SU-DHL-6 (cell line): Measurements from ENCODE around the gene KLHL10.
"Not testable (repeated sequence)": the region's sequence is repeated elsewhere in the genome, so short reads cannot be mapped to it uniquely, and the experiment has no call there.

Experiments used
- H2AFZ ChIP-seq: fragments of 200-600 bp; sonication (generic); 2 replicates; pipeline ENCODE4 v1.6.1; 2014; ENCODE audit warnings: low read depth, mild to moderate bottlenecking, moderate library complexity, mixed read lengths, antibody characterized with exemption, low read length; ENCODE audit not compliant: severe bottlenecking
- H3F3A ChIP-seq: fragments of 200-600 bp; shearing (Covaris generic); 2 replicates; pipeline ENCODE4 v1.6.0; 2016; ENCODE audit warnings: antibody characterized with exemption, mild to moderate bottlenecking; ENCODE audit not compliant: insufficient read depth
- H3K27ac ChIP-seq: fragments of 200-600 bp; sonication (generic); 2 replicates; pipeline ENCODE4 v1.5.1; 2016; ENCODE audit warnings: low read depth, mild to moderate bottlenecking, low read length, moderate library complexity, mixed read lengths
- H3K27me3 ChIP-seq: fragments of 200-600 bp; sonication (generic), shearing (Covaris generic); 2 replicates; pipeline ENCODE4 v1.6.0; 2014; ENCODE audit warnings: mild to moderate bottlenecking, low read length
- H3K36me3 ChIP-seq: fragments of 200-600 bp; sonication (generic); 2 replicates; pipeline ENCODE4 v1.6.1; 2014; ENCODE audit warnings: mild to moderate bottlenecking, low read length, mixed read lengths
- H3K4me2 ChIP-seq: fragments of 300-600, 200-600 bp; shearing (Covaris generic), sonication (generic); 2 replicates; pipeline ENCODE4 v1.6.0; 2014; ENCODE audit warnings: low read length, low read depth, mild to moderate bottlenecking; ENCODE audit not compliant: poor library complexity, severe bottlenecking
- H3K4me3 ChIP-seq: fragments of 200-600 bp; sonication (generic); 2 replicates; pipeline ENCODE4 v1.5.1; 2014; ENCODE audit warnings: antibody characterized with exemption, low read length, mild to moderate bottlenecking, mixed read lengths; ENCODE audit not compliant: insufficient read depth, poor library complexity, severe bottlenecking
- H3K79me2 ChIP-seq: fragments of 200-600 bp; sonication (generic); 2 replicates; pipeline ENCODE4 v1.6.1; 2014; ENCODE audit warnings: mild to moderate bottlenecking, low read length, moderate library complexity; ENCODE audit not compliant: insufficient read depth
- H3K9ac ChIP-seq: fragments of 200-600 bp; sonication (generic); 2 replicates; pipeline ENCODE4 v1.7.0; 2014; ENCODE audit warnings: mild to moderate bottlenecking, low read length
- H3K9me2 ChIP-seq: fragments of 200-600 bp; sonication (generic); replicated peaks from 2 replicates; pipeline ENCODE4 v1.6.1; 2014; ENCODE audit warnings: low read length; ENCODE audit not compliant: insufficient read depth
- H3K9me3 ChIP-seq: fragments of 200-600 bp; sonication (generic); 2 replicates; pipeline ENCODE4 v1.6.1; 2014; ENCODE audit warnings: low read length, mixed read lengths; ENCODE audit not compliant: insufficient read depth
- H4K20me1 ChIP-seq: fragments of 200-600 bp; sonication (generic); 2 replicates; pipeline ENCODE4 v1.6.1; 2014; ENCODE audit warnings: low read depth, mild to moderate bottlenecking, antibody characterized with exemption, low read length, moderate library complexity, mixed read lengths
- CTCF ChIP-seq: fragments of 200-600 bp; sonication (generic); IDR thresholded peaks from one replicate; pipeline ENCODE4 v1.5.1; 2017; ENCODE audit warnings: antibody characterized with exemption, mild to moderate bottlenecking, low read length, moderate library complexity; ENCODE audit not compliant: insufficient read depth, poor library complexity, severe bottlenecking
- EZH2phosphoT487 ChIP-seq: fragments of 200-600 bp; sonication (generic), shearing (Covaris generic); conservative IDR thresholded peaks from 2 replicates; pipeline ENCODE4 v1.6.1; 2018; ENCODE audit warnings: mild to moderate bottlenecking, antibody characterized with exemption, low read length, moderate library complexity, mixed read lengths

The KLHL10 gene

GRCh38 chr17:41848788-41849187, 11.2 kb downstream of the KLHL10 start:
- no peaks in the 10 kb centered on the region for H3K9me2 ChIP-seq
- H3K4me2 ChIP-seq: peak overlapping the region; percentile 70
- H4K20me1 ChIP-seq: no peaks in the 10 kb centered on the region
- H3K4me3 ChIP-seq: no peak overlapping the region
- H3K9me3 ChIP-seq: no peaks in the 10 kb centered on the region
- peaks cover 46% of the 10 kb centered on the region for H3F3A ChIP-seq
- no peak for TF ChIP-seq CTCF
- H3K9ac ChIP-seq: peak overlapping the region; percentile 29
- H3K27ac ChIP-seq: peak overlapping the region; percentile 87
- peaks cover 62% of the 10 kb centered on the region for H3K79me2 ChIP-seq
- H2AFZ ChIP-seq: no peak overlapping the region
- H3K36me3 ChIP-seq: peaks cover 9% of the 10 kb centered on the region
- H3K27me3 ChIP-seq: no peaks in the 10 kb centered on the region

- Histone ChIP-seq H3K4me3 (peak overlapping the region; percentile 13), H4K20me1 (no peaks in the 10 kb centered on the region), H3K9me2 (no peaks in the 10 kb centered on the region), H3K27me3 (no peaks in the 10 kb centered on the region), H3F3A (peaks cover 49% of the 10 kb centered on the region), H3K27ac (peak overlapping the region; percentile 87), H3K9ac (peak overlapping the region; percentile 29), H3K36me3 (peaks cover 13% of the 10 kb centered on the region), H2AFZ (no peak overlapping the region), H3K4me2 (peak overlapping the region; percentile 70), H3K9me3 (no peaks in the 10 kb centered on the region), H3K79me2 (peaks cover 64% of the 10 kb centered on the region)
- TF ChIP-seq EZH2phosphoT487: no peak
- TF ChIP-seq CTCF: no peak
Measured at GRCh38 chr17:41849251-41849990, 11.8 kb downstream of the KLHL10 start.

- Histone ChIP-seq H3K79me2 (peaks cover 79% of the 10 kb centered on the region), H3K27ac (peak overlapping the region; percentile 87; the same call in 1 of the 2 replicates), H3F3A (peaks cover 49% of the 10 kb centered on the region), H3K4me2 (peak overlapping the region; percentile 70), H3K36me3 (peaks cover 13% of the 10 kb centered on the region)
- H3K27me3 ChIP-seq, H3K9ac ChIP-seq, H3K9me3 ChIP-seq, H2AFZ ChIP-seq, H3K9me2 ChIP-seq, H4K20me1 ChIP-seq, H3K4me3 ChIP-seq: not testable (repeated sequence)
Measured at GRCh38 chr17:41851382-41851781, 13.8 kb downstream of the KLHL10 start.

- Histone ChIP-seq H4K20me1 (no peaks in the 10 kb centered on the region; the same call in 1 of the 2 replicates), H3K4me3 (no peak overlapping the region), H3K9me2 (no peaks in the 10 kb centered on the region), H3K9me3 (no peaks in the 10 kb centered on the region), H3K27ac (no peak overlapping the region), H3K4me2 (no peak overlapping the region), H3F3A (0 out of 2 replicates have a peak, but pooled peaks cover 3% of the 10 kb centered on the region), H3K36me3 (no peaks in the 10 kb centered on the region), H2AFZ (no peak overlapping the region), H3K27me3 (no peaks in the 10 kb centered on the region), H3K79me2 (peaks cover 84% of the 10 kb centered on the region), H3K9ac (no peak overlapping the region)
- TF ChIP-seq EZH2phosphoT487: no peak
- no peak for TF ChIP-seq CTCF
Measured at GRCh38 chr17:41860254-41860931, 22.8 kb downstream of the KLHL10 start.
